GM23338 (cell line): ENCODE measurements around the gene GNAI2. TPM values are rescaled to one million over a fixed set of nuclear protein-coding genes. Genes with fewer than 3 reads are reported as not detected.

ENCODE experiments used
- ATAC-seq: fragments of 200-7000 bp; cut with Tn5 transposase; 3 replicates; pipeline ENCODE4 v1.9.1; 2020
- DNase-seq: peaks from one replicate; pipeline ENCODE4 v3.0.0-alpha.2; 2015; ENCODE audit warnings: low spot score
- H2AFZ ChIP-seq: fragments of 200-600 bp; sonication (generic); 2 replicates; pipeline ENCODE4 v1.8.0; 2016; ENCODE audit warnings: antibody characterized with exemption, mild to moderate bottlenecking, moderate library complexity
- H3F3A ChIP-seq: fragments of 200-600 bp; sonication (generic); replicated peaks from 2 replicates; pipeline ENCODE4 v1.8.0; 2017; ENCODE audit warnings: antibody characterized with exemption, mixed run types, low read depth
- H3K27ac ChIP-seq: fragments of 200-600 bp; sonication (generic); 2 replicates; pipeline ENCODE4 v1.6.1; 2016; ENCODE audit warnings: low read depth
- H3K27me3 ChIP-seq: fragments of 200-600 bp; sonication (generic); 2 replicates; pipeline ENCODE4 v1.8.0; 2016; ENCODE audit warnings: mild to moderate bottlenecking, mixed run types, moderate library complexity; ENCODE audit not compliant: insufficient read depth
- H3K36me3 ChIP-seq: fragments of 200-600 bp; sonication (generic); 2 replicates; pipeline ENCODE4 v1.8.0; 2016; ENCODE audit warnings: mild to moderate bottlenecking; ENCODE audit not compliant: insufficient read depth
- H3K4me1 ChIP-seq: fragments of 200-600 bp; sonication (generic); 2 replicates; pipeline ENCODE4 v1.8.0; 2016; ENCODE audit warnings: mild to moderate bottlenecking, moderate library complexity; ENCODE audit not compliant: insufficient read depth
- H3K4me2 ChIP-seq: fragments of 200-600 bp; sonication (generic); 2 replicates; pipeline ENCODE4 v1.7.1; 2017; ENCODE audit warnings: mixed run types
- H3K4me3 ChIP-seq: fragments of 200-600 bp; sonication (generic); 2 replicates; pipeline ENCODE4 v1.6.1; 2016; ENCODE audit warnings: mixed run types
- H3K79me2 ChIP-seq: fragments of 200-600 bp; sonication (generic); replicated peaks from 2 replicates; pipeline ENCODE4 v1.8.0; 2017; ENCODE audit warnings: mild to moderate bottlenecking; ENCODE audit not compliant: insufficient read depth
- H3K9me2 ChIP-seq: fragments of 200-600 bp; sonication (generic); 2 replicates; pipeline ENCODE4 v1.8.0; 2017; ENCODE audit not compliant: insufficient read depth
- H4K20me1 ChIP-seq: fragments of 200-600 bp; sonication (generic); replicated peaks from 2 replicates; pipeline ENCODE4 v1.8.0; 2017; ENCODE audit warnings: mild to moderate bottlenecking; ENCODE audit not compliant: insufficient read depth
- H3K27ac Mint-ChIP-seq: 2 replicates; pipeline ENCODE4 v1.8.0; 2020; ENCODE audit warnings: inconsistent platforms, mild to moderate bottlenecking, moderate library complexity, mixed read lengths
- H3K27me3 Mint-ChIP-seq: 3 replicates; pipeline ENCODE4 v1.8.0; 2022; ENCODE audit warnings: low read depth, mild to moderate bottlenecking, moderate library complexity, mixed read lengths, inconsistent platforms; ENCODE audit not compliant: insufficient read depth, poor library complexity
- H3K36me3 Mint-ChIP-seq: 3 replicates; pipeline ENCODE4 v1.8.0; 2021; ENCODE audit warnings: low read depth, mild to moderate bottlenecking, inconsistent platforms, moderate library complexity, mixed read lengths
- H3K4me1 Mint-ChIP-seq: 3 replicates; pipeline ENCODE4 v1.8.0; 2020; ENCODE audit warnings: mild to moderate bottlenecking, inconsistent platforms, mixed read lengths
- H3K4me3 Mint-ChIP-seq: 3 replicates; pipeline ENCODE4 v1.8.0; 2021; ENCODE audit warnings: moderate library complexity, mild to moderate bottlenecking, inconsistent platforms, mixed read lengths
- H3K9me3 Mint-ChIP-seq: 3 replicates; pipeline ENCODE4 v1.8.0; 2020; ENCODE audit warnings: moderate library complexity, mild to moderate bottlenecking, inconsistent platforms, mixed read lengths
- CREB1 ChIP-seq: fragments of 250-450 bp; sonication (Bioruptor Pico); IDR thresholded peaks from 2 replicates; pipeline ENCODE4 v1.5.0; 2020; ENCODE audit warnings: low read depth, mild to moderate bottlenecking, moderate library complexity
- CTCF ChIP-seq, 2 experiments: fragments of 200-600 bp in 1 of 2; sonication (generic) in 1 of 2; conservative IDR thresholded peaks; 2 replicates each; pipeline versions ENCODE4 v1.5.1 to v1.6.1; 2016 to 2017; ENCODE audit warnings: antibody characterized with exemption in 2 of 2, low read depth in 2 of 2, mild to moderate bottlenecking in 2 of 2, moderate library complexity in 1 of 2
- EZH2 ChIP-seq: fragments of 200-600 bp; sonication (generic); IDR thresholded peaks from one replicate; pipeline ENCODE4 v1.8.0; 2017; ENCODE audit warnings: antibody characterized with exemption, mild to moderate bottlenecking, low read depth; ENCODE audit not compliant: unreplicated experiment
- EZH2phosphoT487 ChIP-seq: fragments of 200-600 bp; sonication (generic); IDR thresholded peaks from one replicate; pipeline ENCODE4 v1.8.1; 2018; ENCODE audit warnings: antibody characterized with exemption; ENCODE audit not compliant: unreplicated experiment
- JUNB ChIP-seq: IDR thresholded peaks from one replicate; pipeline ENCODE4 v1.6.1; 2016; ENCODE audit warnings: antibody characterized with exemption; ENCODE audit not compliant: unreplicated experiment
- NANOG ChIP-seq: IDR thresholded peaks from 2 replicates; pipeline ENCODE4 v1.6.1; 2016; ENCODE audit warnings: antibody characterized with exemption, borderline replicate concordance
- POLR2AphosphoS5 ChIP-seq: IDR thresholded peaks from 2 replicates; pipeline ENCODE4 v1.6.1; 2016; ENCODE audit warnings: antibody characterized with exemption, low read depth
- STAT1 ChIP-seq: IDR thresholded peaks from one replicate; pipeline ENCODE4 v1.6.1; 2016; ENCODE audit warnings: antibody characterized with exemption; ENCODE audit not compliant: unreplicated experiment
- ZNF114 ChIP-seq: fragments of 250-450 bp; sonication (Bioruptor Pico); IDR thresholded peaks from 2 replicates; pipeline ENCODE4 v1.5.0; 2020; ENCODE audit warnings: mild to moderate bottlenecking, moderate library complexity
- ZNF331 ChIP-seq: fragments of 250-450 bp; sonication (Bioruptor Pico); IDR thresholded peaks from 2 replicates; pipeline ENCODE4 v1.5.0; 2020; ENCODE audit warnings: low read depth, mild to moderate bottlenecking, moderate library complexity
- ZNF462 ChIP-seq: fragments of 250-450 bp; sonication (Bioruptor Pico); IDR thresholded peaks from 2 replicates; pipeline ENCODE4 v1.5.0; 2020; ENCODE audit warnings: mild to moderate bottlenecking, moderate library complexity
- polyA plus RNA-seq: library from polyadenylated mRNA; unstranded; fragments of >200 nt; fragmentation: Nextera tagmentation; extraction: Ambion mirVana; gene quantifications from 2 replicates; pipeline ENCODE4 v1.2.1, GENCODE V29; 2016
- total RNA-seq: library from RNA; depleted of rRNA; stranded (reverse); fragments of >200 nt; shearing (Covaris generic); gene quantifications from 2 replicates; pipeline ENCODE4 v1.2.3, GENCODE V29; 2014
- TF ChIP-seq, protein P1 (sequence below): IDR thresholded peaks from 2 replicates; pipeline ENCODE4 v1.6.1; 2016; ENCODE audit warnings: antibody characterized with exemption
- TF ChIP-seq, protein P2 (sequence below): IDR thresholded peaks from one replicate; pipeline ENCODE4 v1.6.1; 2018; ENCODE audit warnings: antibody characterized with exemption; ENCODE audit not compliant: unreplicated experiment

GNAI2 gene
- total and polyA plus RNA-seq, 2 experiments from 2014 or later: 138 to 153 TPM

DNA sequence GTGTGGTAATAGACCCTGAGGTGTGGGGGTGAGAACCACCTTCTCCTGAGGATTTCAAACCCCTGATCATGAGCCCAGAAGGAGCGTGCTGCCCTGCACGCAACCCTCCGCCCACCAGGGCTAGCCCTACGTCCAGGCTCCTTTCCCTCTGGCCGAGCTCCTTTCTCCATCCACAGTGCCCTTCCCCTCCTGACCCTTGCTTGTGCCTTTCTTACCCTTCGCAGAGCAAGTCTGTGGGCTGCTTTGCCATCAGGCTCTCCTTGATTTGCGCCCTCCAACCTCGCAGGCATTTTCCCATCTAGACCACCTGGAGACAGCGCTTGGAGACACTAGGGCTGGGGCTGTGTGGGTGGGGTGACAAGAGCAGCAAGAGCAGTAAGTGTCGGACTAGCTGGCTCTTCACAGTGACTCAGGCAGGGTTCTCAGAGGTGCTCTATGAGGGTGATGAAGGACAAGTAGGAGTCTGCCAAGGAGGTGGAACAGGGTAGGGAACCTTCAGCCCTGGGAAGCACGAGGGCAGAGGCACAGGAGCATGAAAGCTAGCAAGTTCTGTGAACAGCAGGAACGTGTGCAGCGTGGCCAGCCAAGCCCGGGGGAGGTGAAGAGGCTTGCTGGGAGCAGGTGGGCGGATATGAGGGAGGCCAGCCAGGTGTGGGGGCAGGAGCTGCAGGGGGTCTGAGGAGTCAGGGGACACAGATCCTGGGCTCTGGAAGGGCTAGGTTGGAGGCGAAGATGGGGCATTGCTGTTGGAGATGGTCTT lies 33.5 kb upstream of the GNAI2 start:
- H3K36me3 Mint-ChIP-seq: no peaks in the 10 kb centered on the region
- Histone ChIP-seq H3K79me2 (no peaks in the 10 kb centered on the region), H4K20me1 (no peaks in the 10 kb centered on the region), H2AFZ (no peak overlapping the region), H3K36me3 (no peaks in the 10 kb centered on the region), H3K4me3 (no peak overlapping the region), H3F3A (0 out of 2 replicates have a peak, but pooled peaks cover 4% of the 10 kb centered on the region), H3K4me2 (no peak overlapping the region), H3K27me3 (peaks cover 29% of the 10 kb centered on the region), H3K4me1 (no peaks in the 10 kb centered on the region), H3K27ac (no peak overlapping the region), H3K9me2 (no peaks in the 10 kb centered on the region)
- peaks cover 27% of the 10 kb centered on the region for H3K27me3 Mint-ChIP-seq
- DNase-seq (no peak), ATAC-seq (no peak)
- H3K9me3 Mint-ChIP-seq: no peaks in the 10 kb centered on the region
- TF ChIP-seq STAT1 (no peak), CTCF (conservative IDR thresholded peaks at IDR 0.05; ENCODE audit: low read depth in 2 of 2) (no peak), EZH2 (no peak), CREB1 (no peak), ZNF331 (no peak), ZNF114 (CRISPR knock-in tag) (no peak), EZH2phosphoT487 (no peak), NANOG (no peak), POLR2AphosphoS5 (no peak), JUNB (no peak), ZNF462 (no peak)
- TF ChIP-seq, protein P1, sequence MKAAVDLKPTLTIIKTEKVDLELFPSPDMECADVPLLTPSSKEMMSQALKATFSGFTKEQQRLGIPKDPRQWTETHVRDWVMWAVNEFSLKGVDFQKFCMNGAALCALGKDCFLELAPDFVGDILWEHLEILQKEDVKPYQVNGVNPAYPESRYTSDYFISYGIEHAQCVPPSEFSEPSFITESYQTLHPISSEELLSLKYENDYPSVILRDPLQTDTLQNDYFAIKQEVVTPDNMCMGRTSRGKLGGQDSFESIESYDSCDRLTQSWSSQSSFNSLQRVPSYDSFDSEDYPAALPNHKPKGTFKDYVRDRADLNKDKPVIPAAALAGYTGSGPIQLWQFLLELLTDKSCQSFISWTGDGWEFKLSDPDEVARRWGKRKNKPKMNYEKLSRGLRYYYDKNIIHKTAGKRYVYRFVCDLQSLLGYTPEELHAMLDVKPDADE: no peak
- TF ChIP-seq, protein P2, sequence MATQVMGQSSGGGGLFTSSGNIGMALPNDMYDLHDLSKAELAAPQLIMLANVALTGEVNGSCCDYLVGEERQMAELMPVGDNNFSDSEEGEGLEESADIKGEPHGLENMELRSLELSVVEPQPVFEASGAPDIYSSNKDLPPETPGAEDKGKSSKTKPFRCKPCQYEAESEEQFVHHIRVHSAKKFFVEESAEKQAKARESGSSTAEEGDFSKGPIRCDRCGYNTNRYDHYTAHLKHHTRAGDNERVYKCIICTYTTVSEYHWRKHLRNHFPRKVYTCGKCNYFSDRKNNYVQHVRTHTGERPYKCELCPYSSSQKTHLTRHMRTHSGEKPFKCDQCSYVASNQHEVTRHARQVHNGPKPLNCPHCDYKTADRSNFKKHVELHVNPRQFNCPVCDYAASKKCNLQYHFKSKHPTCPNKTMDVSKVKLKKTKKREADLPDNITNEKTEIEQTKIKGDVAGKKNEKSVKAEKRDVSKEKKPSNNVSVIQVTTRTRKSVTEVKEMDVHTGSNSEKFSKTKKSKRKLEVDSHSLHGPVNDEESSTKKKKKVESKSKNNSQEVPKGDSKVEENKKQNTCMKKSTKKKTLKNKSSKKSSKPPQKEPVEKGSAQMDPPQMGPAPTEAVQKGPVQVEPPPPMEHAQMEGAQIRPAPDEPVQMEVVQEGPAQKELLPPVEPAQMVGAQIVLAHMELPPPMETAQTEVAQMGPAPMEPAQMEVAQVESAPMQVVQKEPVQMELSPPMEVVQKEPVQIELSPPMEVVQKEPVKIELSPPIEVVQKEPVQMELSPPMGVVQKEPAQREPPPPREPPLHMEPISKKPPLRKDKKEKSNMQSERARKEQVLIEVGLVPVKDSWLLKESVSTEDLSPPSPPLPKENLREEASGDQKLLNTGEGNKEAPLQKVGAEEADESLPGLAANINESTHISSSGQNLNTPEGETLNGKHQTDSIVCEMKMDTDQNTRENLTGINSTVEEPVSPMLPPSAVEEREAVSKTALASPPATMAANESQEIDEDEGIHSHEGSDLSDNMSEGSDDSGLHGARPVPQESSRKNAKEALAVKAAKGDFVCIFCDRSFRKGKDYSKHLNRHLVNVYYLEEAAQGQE: no peak
- H3K4me3 Mint-ChIP-seq: no peak overlapping the region
- peaks cover 14% of the 10 kb centered on the region for H3K4me1 Mint-ChIP-seq
- H3K27ac Mint-ChIP-seq: no peak overlapping the region
